HCT116 (cell line): ENCODE results near the gene C5orf52. TPM values are rescaled to one million over a fixed set of nuclear protein-coding genes. Genes with fewer than 3 reads are reported as not detected.

ENCODE experiments used
- ATAC-seq: fragments of 200-7000 bp; cut with Tn5 transposase; 2 replicates; pipeline ENCODE4 v1.9.1; 2020; ENCODE audit warnings: mild to moderate bottlenecking, moderate library complexity
- BruUV-seq: library from RNA; stranded (reverse); fragments of 400-500 nt; replicated peaks from 2 replicates; lab custom pipeline; 2021; lab: Mats Ljungman, UMichigan
- CTCF ChIA-PET: fragments of 300-600 bp; sonication (Branson Sonifier 250); formaldehyde crosslinking; loops from one replicate; lab custom pipeline; 2021; ENCODE audit warnings: antibody characterized with exemption; lab: Charles Lee
- POLR2A ChIA-PET: fragments of 300-600, 350-600 bp; sonication (Branson Sonifier 250); formaldehyde crosslinking; loops from one replicate; lab custom pipeline; 2021; ENCODE audit warnings: antibody characterized with exemption; lab: Charles Lee
- RAD21 ChIA-PET, 2 experiments: fragments of 300-600 bp; sonication (Branson Sonifier 250); formaldehyde crosslinking; loops; one replicate each; lab custom pipeline; 2023; ENCODE audit warnings: low total read pairs in 2 of 2; ENCODE audit not compliant: uncharacterized antibody in 2 of 2, unreplicated experiment in 2 of 2, low non-redundant PET in 1 of 2; lab: Charles Lee
- DNase-seq: peaks from one replicate; pipeline ENCODE4 v3.0.0-alpha.2; 2010; ENCODE audit warnings: low read depth, low spot score
- H2AFZ ChIP-seq: fragments of 200-600 bp; shearing (Covaris generic), sonication (generic); 2 replicates; pipeline ENCODE4 v1.6.1; 2017; ENCODE audit warnings: low read depth, mixed run types, mixed read lengths, antibody characterized with exemption, low read length; ENCODE audit not compliant: poor library complexity, severe bottlenecking
- H3K27ac ChIP-seq: 2 replicates; pipeline ENCODE4 v1.5.1; 2012; ENCODE audit warnings: low read depth, low read length
- H3K27me3 ChIP-seq: fragments of 200-600 bp; sonication (generic); 2 replicates; pipeline ENCODE4 v1.6.1; 2016; ENCODE audit warnings: mixed run types, low read length, mixed read lengths; ENCODE audit not compliant: insufficient read depth
- H3K36me3 ChIP-seq, 2 experiments: fragments of 200-500 bp in 1 of 2; fragments of 200-600 bp in 1 of 2; sonication (Bioruptor generic) in 1 of 2; sonication (generic) in 1 of 2; 2 replicates each; pipeline versions ENCODE4 v1.5.1 to v1.6.1; 2014 to 2016; ENCODE audit warnings: low read length in 2 of 2, inconsistent platforms in 1 of 2, mixed read lengths in 1 of 2, mixed run types in 1 of 2; ENCODE audit not compliant: insufficient read depth in 2 of 2, control insufficient read depth in 1 of 2
- H3K4me1 ChIP-seq, 2 experiments: fragments of 200-600 bp in 1 of 2; sonication (generic) in 1 of 2; 2 replicates each; pipeline versions ENCODE4 v1.5.1 to v1.6.1; 2012 to 2017; ENCODE audit warnings: low read length in 2 of 2, inconsistent platforms in 1 of 2, mild to moderate bottlenecking in 1 of 2, mixed read lengths in 1 of 2, mixed run types in 1 of 2, moderate library complexity in 1 of 2; ENCODE audit not compliant: insufficient read depth in 2 of 2, control insufficient read depth in 1 of 2
- H3K4me2 ChIP-seq: fragments of 200-600 bp; sonication (generic); 2 replicates; pipeline ENCODE4 v1.6.1; 2017; ENCODE audit warnings: mixed run types, low read length, mixed read lengths
- H3K4me3 ChIP-seq, 2 experiments: fragments of 200-600 bp in 1 of 2; sonication (generic) in 1 of 2; replicated peaks in 1 of 2; 2 replicates each; pipeline ENCODE4 v1.5.1; 2011 to 2016; ENCODE audit warnings: low read length in 2 of 2, control low read depth in 1 of 2, low read depth in 1 of 2, mild to moderate bottlenecking in 1 of 2, mixed read lengths in 1 of 2, mixed run types in 1 of 2
- H3K79me2 ChIP-seq: fragments of 200-600 bp; sonication (generic); 2 replicates; pipeline ENCODE4 v1.6.1; 2017; ENCODE audit warnings: mild to moderate bottlenecking, mixed run types, low read length, moderate library complexity, mixed read lengths; ENCODE audit not compliant: insufficient read depth
- H3K9ac ChIP-seq: fragments of 200-600 bp; sonication (generic); 2 replicates; pipeline ENCODE4 v1.6.1; 2016; ENCODE audit warnings: low read length, mixed read lengths
- H3K9me2 ChIP-seq: fragments of 200-600 bp; sonication (generic), shearing (Covaris generic); 2 replicates; pipeline ENCODE4 v1.6.1; 2017; ENCODE audit warnings: mixed run types, mild to moderate bottlenecking, moderate library complexity; ENCODE audit not compliant: insufficient read depth
- H3K9me3 ChIP-seq, 2 experiments: fragments of 200-500 bp in 1 of 2; fragments of 200-600 bp in 1 of 2; sonication (Bioruptor generic) in 1 of 2; sonication (generic) in 1 of 2; 2 replicates each; pipeline ENCODE4 v1.6.1; 2014 to 2017; ENCODE audit warnings: low read length in 2 of 2, mixed read lengths in 2 of 2, inconsistent platforms in 1 of 2, low read depth in 1 of 2, mild to moderate bottlenecking in 1 of 2, mixed run types in 1 of 2, moderate library complexity in 1 of 2; ENCODE audit not compliant: control insufficient read depth in 1 of 2, insufficient read depth in 1 of 2
- H4K20me1 ChIP-seq: fragments of 200-600 bp; sonication (generic), shearing (Covaris generic); 2 replicates; pipeline ENCODE4 v1.6.1; 2017; ENCODE audit warnings: mixed run types, mild to moderate bottlenecking, moderate library complexity; ENCODE audit not compliant: insufficient read depth
- CBX3 ChIP-seq: IDR thresholded peaks from 2 replicates; pipeline ENCODE4 v1.6.1; 2012; ENCODE audit warnings: low read depth
- CEBPB ChIP-seq: IDR thresholded peaks from 2 replicates; pipeline ENCODE4 v1.6.1; 2012; ENCODE audit warnings: low read depth
- CTCF ChIP-seq, 3 experiments: fragments of 200-600 bp in 1 of 3; sonication (generic) in 1 of 3; IDR thresholded peaks in 2 of 3; conservative IDR thresholded peaks in 1 of 3; 2 replicates each; pipeline ENCODE4 v1.5.1; 2012 to 2017; ENCODE audit warnings: low read depth in 2 of 3, low read length in 2 of 3, antibody characterized with exemption in 1 of 3, borderline replicate concordance in 1 of 3, control low read depth in 1 of 3, mild to moderate bottlenecking in 1 of 3, mixed read lengths in 1 of 3, mixed run types in 1 of 3, moderate library complexity in 1 of 3; ENCODE audit not compliant: insufficient read depth in 1 of 3
- EZH2 ChIP-seq: fragments of 200-600 bp; sonication (generic); IDR thresholded peaks from 2 replicates; pipeline ENCODE4 v1.6.1; 2017; ENCODE audit warnings: antibody characterized with exemption, mixed run types
- MAX ChIP-seq: IDR thresholded peaks from 2 replicates; pipeline ENCODE4 v1.6.1; 2012
- SIN3A ChIP-seq: IDR thresholded peaks from 2 replicates; pipeline ENCODE4 v1.6.1; 2012; ENCODE audit warnings: low read depth
- SRF ChIP-seq: IDR thresholded peaks from 2 replicates; pipeline ENCODE4 v1.6.1; 2012; ENCODE audit warnings: low read depth
- YY1 ChIP-seq: IDR thresholded peaks from 2 replicates; pipeline ENCODE4 v1.6.1; 2011; ENCODE audit warnings: low read length, low read depth, moderate library complexity, mild to moderate bottlenecking; ENCODE audit not compliant: insufficient replicate concordance; ENCODE audit errors: extremely low read depth
- ZNF274 ChIP-seq: fragments of 200-500 bp; sonication (Bioruptor generic); IDR thresholded peaks from 2 replicates; pipeline ENCODE4 v1.6.1; 2014; ENCODE audit warnings: mild to moderate bottlenecking, low read depth, low read length, inconsistent platforms
- intact Hi-C: fragments of 100-400 bp; cut with micrococcal nuclease; formaldehyde crosslinking; loops from 2 replicates; pipeline ENCODE4 v1.10.0; 2022
- total RNA-seq: library from RNA; stranded (reverse); gene quantifications from one replicate; pipeline ENCODE4 v1.2.1, GENCODE V29; 2021; ENCODE audit not compliant: unreplicated experiment

Gene C5orf52
- total RNA-seq, 1 experiment from 2014 or later = not detected

GRCh38 chr5:157650991-157651611 lies 20.2 kb upstream of the C5orf52 start:
- peaks cover 0 to 9% of the 10 kb centered on the region in 2 experiments; a peak in 1 of 4 replicates for H3K4me1 ChIP-seq
- H3K9ac ChIP-seq = no peak overlapping the region
- ChIA-PET POLR2A (no interaction called here), CTCF (no interaction called here), RAD21 (no interaction called here)
- H3K27ac ChIP-seq = no peak overlapping the region
- H3K9me2 ChIP-seq = no peaks in the 10 kb centered on the region
- H3K9me3 ChIP-seq = no peaks in the 10 kb centered on the region
- H4K20me1 ChIP-seq = no peaks in the 10 kb centered on the region
- H3K27me3 ChIP-seq = no peaks in the 10 kb centered on the region
- H2AFZ ChIP-seq = no peak overlapping the region
- no peak overlapping the region for H3K4me2 ChIP-seq
- no TSS peak for BruUV-seq
- no peaks in the 10 kb centered on the region for H3K79me2 ChIP-seq
- no peak overlapping the region for H3K4me3 ChIP-seq
- intact Hi-C loops = no loop called here
- no peaks in the 10 kb centered on the region for H3K36me3 ChIP-seq
- ATAC-seq (no peak), DNase-seq (no peak)
- TF ChIP-seq CEBPB (no peak), SIN3A (no peak), EZH2 (no peak), MAX (no peak), SRF (no peak), CTCF (IDR thresholded peaks at IDR 0.05 in 2 of 3, conservative IDR thresholded peaks at IDR 0.05 in 1 of 3; ENCODE audit: borderline replicate concordance in 1 of 3, insufficient read depth in 1 of 3, low read depth in 2 of 3, low read length in 2 of 3) (no peak), CBX3 (no peak), ZNF274 (no peak), YY1 (no peak)
- TF ChIP-seq, all 23 proteins: peak for 0
